K562 (cell line): ENCODE measurements around the gene DIP2B. TPM values are rescaled to one million over a fixed set of nuclear protein-coding genes. Genes with fewer than 3 reads are reported as not detected.

Experiments used
- ATF1 ChIP-seq, 2 experiments: fragments of 450-650 bp in 1 of 2; IDR thresholded peaks; 2 replicates each; pipeline ENCODE4 v1.6.1; 2016; ENCODE audit warnings: missing compliant biosample characterization in 1 of 2, missing genetic modification characterization in 1 of 2
- CAMTA2 ChIP-seq: fragments of 250-450 bp; sonication (Bioruptor Pico); conservative IDR thresholded peaks from 2 replicates; pipeline ENCODE4 v1.5.1; 2022
- CBFA2T3 ChIP-seq: fragments of 450-650 bp; IDR thresholded peaks from 2 replicates; pipeline ENCODE4 v1.6.1; 2017
- CBX1 ChIP-seq: sonication (generic); IDR thresholded peaks from 2 replicates; pipeline ENCODE4 v1.6.1; 2016; ENCODE audit warnings: antibody characterized with exemption, low read depth, mild to moderate bottlenecking
- CHD2 ChIP-seq: IDR thresholded peaks from 2 replicates; pipeline ENCODE4 v1.6.1; 2011; ENCODE audit warnings: low read depth, low read length
- CREB3 ChIP-seq: fragments of 450-650 bp; conservative IDR thresholded peaks from 2 replicates; pipeline ENCODE4 v1.6.1; 2016; ENCODE audit warnings: missing genetic modification characterization, low read depth, mild to moderate bottlenecking, missing compliant biosample characterization, moderate library complexity
- GABPA ChIP-seq: fragments of 200-800 bp; sonication (Bioruptor generic); conservative IDR thresholded peaks from 2 replicates; pipeline ENCODE4 v1.6.1; 2016; ENCODE audit warnings: low read depth, missing genetic modification characterization, missing compliant biosample characterization
- HNRNPL ChIP-seq: fragments of 200-400 bp; formaldehyde crosslinking; IDR thresholded peaks from 2 replicates; pipeline ENCODE4 v1.6.1; 2017; ENCODE audit warnings: low read depth, mild to moderate bottlenecking, low read length
- MCM5 ChIP-seq: fragments of 450-650 bp; IDR thresholded peaks from 2 replicates; pipeline ENCODE4 v1.6.1; 2016; ENCODE audit warnings: low read depth
- MLX ChIP-seq, 2 experiments: fragments of 450-650 bp in 1 of 2; sonication (generic) in 1 of 2; formaldehyde crosslinking; conservative IDR thresholded peaks; 2 replicates each; pipeline versions ENCODE4 v1.4.0 to v1.8.1; 2020 to 2022; ENCODE audit warnings: mild to moderate bottlenecking in 1 of 2, missing genetic modification reagents in 1 of 2
- MYBL2 ChIP-seq, 2 experiments: fragments of 450-650 bp in 1 of 2; sonication (generic) in 1 of 2; formaldehyde crosslinking in 1 of 2; IDR thresholded peaks; 2 replicates each; pipeline versions ENCODE4 v1.6.1 to v1.8.1; 2017 to 2022; ENCODE audit warnings: borderline replicate concordance in 1 of 2, inconsistent platforms in 1 of 2, low read depth in 1 of 2, mild to moderate bottlenecking in 1 of 2, missing genetic modification reagents in 1 of 2, moderate library complexity in 1 of 2
- NFIC ChIP-seq: fragments of 450-650 bp; IDR thresholded peaks from 2 replicates; pipeline ENCODE4 v1.6.1; 2017; ENCODE audit warnings: mild to moderate bottlenecking, inconsistent platforms
- NFXL1 ChIP-seq: fragments of 450-650 bp; formaldehyde crosslinking; IDR thresholded peaks from 2 replicates; pipeline ENCODE4 v1.4.0; 2021; ENCODE audit warnings: mild to moderate bottlenecking
- SLC30A9 ChIP-seq: fragments of 250-450 bp; sonication (Bioruptor Pico); IDR thresholded peaks from 2 replicates; pipeline ENCODE4 v1.8.0; 2022; ENCODE audit warnings: mild to moderate bottlenecking, moderate library complexity
- SMAD1 ChIP-seq: fragments of 150-350 bp; IDR thresholded peaks from 2 replicates; pipeline ENCODE4 v1.6.1; 2014; ENCODE audit warnings: low read length, low read depth; ENCODE audit not compliant: partially characterized antibody
- SMAD2 ChIP-seq: fragments of 150-350 bp; IDR thresholded peaks from 2 replicates; pipeline ENCODE4 v1.6.1; 2014; ENCODE audit warnings: low read depth, mild to moderate bottlenecking, low read length
- TBP ChIP-seq: optimal IDR thresholded peaks from 2 replicates; pipeline ENCODE3; 2011; ENCODE audit warnings: low read depth, low read length, improper control_type of control experiment
- TCF7L2 ChIP-seq: fragments of 150-350 bp; IDR thresholded peaks from 2 replicates; pipeline ENCODE4 v1.6.1; 2016; ENCODE audit warnings: low read depth, mild to moderate bottlenecking, low read length, moderate library complexity
- ZNF324 ChIP-seq: fragments of 250-450 bp; sonication (Bioruptor Pico); IDR thresholded peaks from 2 replicates; pipeline ENCODE4 v1.4.0; 2020; ENCODE audit warnings: mild to moderate bottlenecking
- ZNF41 ChIP-seq: fragments of 250-450 bp; sonication (Bioruptor Pico); conservative IDR thresholded peaks from 2 replicates; pipeline ENCODE4 v1.4.0; 2020; ENCODE audit warnings: mild to moderate bottlenecking
- ZNF586 ChIP-seq: fragments of 450-650 bp; formaldehyde crosslinking; conservative IDR thresholded peaks from 2 replicates; pipeline ENCODE4 v1.4.0; 2020; ENCODE audit warnings: mild to moderate bottlenecking, moderate library complexity
- ZNF699 ChIP-seq: fragments of 250-450 bp; sonication (Bioruptor Pico); IDR thresholded peaks from 2 replicates; pipeline ENCODE4 v1.8.0; 2021; ENCODE audit warnings: mild to moderate bottlenecking, moderate library complexity; ENCODE audit not compliant: insufficient replicate concordance
- polyA plus RNA-seq, 8 experiments: library from polyadenylated mRNA; depleted of rRNA in 4 of 8; stranded (reverse) in 5 of 8; unstranded in 3 of 8; fragments of >200 nt; fragmentation: Nextera tagmentation in 2 of 8; fragmentation: Illumina TruSeq in 1 of 8; extraction: Ambion mirVana in 2 of 8; extraction: Trizol in 1 of 8; gene quantifications; 2 replicates each; pipeline versions ENCODE4 v1.2.1 to v1.2.3, GENCODE V29; 2011 to 2014; ENCODE audit warnings: inconsistent platforms in 1 of 8, missing spikeins in 1 of 8
- total RNA-seq, 7 experiments: library from RNA; depleted of rRNA in 6 of 7; stranded (reverse); fragments of >200 nt in 6 of 7; fragmentation: Illumina TruSeq in 2 of 7; extraction: Trizol in 2 of 7; gene quantifications; 2 replicates each; pipeline versions ENCODE4 v1.2.1 to v1.2.3, GENCODE V29; 2011 to 2021; ENCODE audit warnings: low replicate concordance in 1 of 7
- TF ChIP-seq, protein P1 (sequence below): IDR thresholded peaks from 2 replicates; pipeline ENCODE4 v1.6.1; 2014; ENCODE audit warnings: antibody characterized with exemption
- TF ChIP-seq, protein P2 (sequence below): fragments of 250-450 bp; sonication (Bioruptor Pico); IDR thresholded peaks from 2 replicates; pipeline ENCODE4 v1.8.0; 2022; ENCODE audit warnings: moderate library complexity, mild to moderate bottlenecking, inconsistent platforms
- TF ChIP-seq, protein P3 (sequence below): fragments of 450-650 bp; formaldehyde crosslinking; IDR thresholded peaks from 2 replicates; pipeline ENCODE4 v1.4.0; 2022; ENCODE audit warnings: mild to moderate bottlenecking, moderate library complexity

Gene DIP2B
- total and polyA plus RNA-seq, 9 of the 15 experiments (the other 6 are each of a cell fraction or from before 2014, with no cell fraction given) = 4.6 to 26.1 (median 18.8) TPM

DNA sequence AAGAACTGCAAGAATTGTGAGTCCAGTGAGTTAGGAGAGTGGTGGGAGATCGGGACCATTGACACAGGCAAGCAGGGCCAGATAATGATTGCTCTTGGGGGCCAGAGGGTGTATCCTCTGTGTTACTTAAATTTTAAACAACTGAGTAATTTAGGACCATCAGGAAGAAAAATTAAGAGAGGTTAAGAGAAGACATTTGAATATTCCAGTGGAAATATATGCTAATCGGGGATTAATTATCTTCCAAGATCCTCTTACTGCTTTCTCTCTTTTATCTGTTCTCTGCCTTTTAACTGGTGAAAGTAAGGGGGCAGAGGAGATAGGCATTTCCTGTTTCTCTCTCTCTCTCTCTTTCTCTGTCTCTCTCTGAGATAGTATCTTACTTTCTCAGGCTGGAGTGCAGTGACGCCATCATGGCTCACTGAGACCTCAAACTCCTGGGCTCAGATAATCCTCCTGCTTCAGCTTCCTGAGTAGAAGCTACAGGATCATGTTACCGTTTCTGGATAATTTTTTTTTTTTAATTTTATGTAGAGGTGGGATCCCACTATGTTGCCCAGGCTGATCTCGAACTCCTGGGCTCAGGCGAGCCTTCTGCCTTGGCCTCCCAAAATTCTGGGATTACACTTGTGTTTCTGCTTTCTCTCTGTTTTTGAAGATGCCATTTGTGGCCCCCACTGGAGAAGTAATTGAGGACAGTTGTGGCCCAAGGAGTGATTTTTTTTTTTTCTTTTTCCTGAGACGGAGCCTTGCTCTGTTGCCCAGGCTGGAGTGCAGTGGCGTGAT lies 85.1 kb downstream of the DIP2B start (continued):
- TF ChIP-seq, protein P1, sequence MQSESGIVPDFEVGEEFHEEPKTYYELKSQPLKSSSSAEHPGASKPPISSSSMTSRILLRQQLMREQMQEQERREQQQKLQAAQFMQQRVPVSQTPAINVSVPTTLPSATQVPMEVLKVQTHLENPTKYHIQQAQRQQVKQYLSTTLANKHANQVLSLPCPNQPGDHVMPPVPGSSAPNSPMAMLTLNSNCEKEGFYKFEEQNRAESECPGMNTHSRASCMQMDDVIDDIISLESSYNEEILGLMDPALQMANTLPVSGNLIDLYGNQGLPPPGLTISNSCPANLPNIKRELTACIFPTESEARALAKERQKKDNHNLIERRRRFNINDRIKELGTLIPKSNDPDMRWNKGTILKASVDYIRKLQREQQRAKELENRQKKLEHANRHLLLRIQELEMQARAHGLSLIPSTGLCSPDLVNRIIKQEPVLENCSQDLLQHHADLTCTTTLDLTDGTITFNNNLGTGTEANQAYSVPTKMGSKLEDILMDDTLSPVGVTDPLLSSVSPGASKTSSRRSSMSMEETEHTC = no peak
- no peak for TF ChIP-seq TBP
- no peak for TF ChIP-seq TCF7L2
- TF ChIP-seq MLX (CRISPR knock-in tag; conservative IDR thresholded peaks at IDR 0.05) = no peak
- no peak for TF ChIP-seq SMAD1
- TF ChIP-seq ZNF586 (CRISPR knock-in tag) = no peak
- no peak; the same call in none of the 2 replicates for TF ChIP-seq NFIC
- TF ChIP-seq, protein P2, sequence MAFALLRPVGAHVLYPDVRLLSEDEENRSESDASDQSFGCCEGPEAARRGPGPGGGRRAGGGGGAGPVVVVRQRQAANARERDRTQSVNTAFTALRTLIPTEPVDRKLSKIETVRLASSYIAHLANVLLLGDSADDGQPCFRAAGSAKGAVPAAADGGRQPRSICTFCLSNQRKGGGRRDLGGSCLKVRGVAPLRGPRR = no peak
- TF ChIP-seq ZNF324 (CRISPR knock-in tag) = no peak
- peak; percentile 86 for TF ChIP-seq GABPA
- TF ChIP-seq HNRNPL = no peak
- TF ChIP-seq NFXL1 = no peak
- no peak for TF ChIP-seq SLC30A9
- TF ChIP-seq CAMTA2 (CRISPR knock-in tag) = no peak
- TF ChIP-seq ZNF699 (CRISPR knock-in tag) = no peak
- no peak for TF ChIP-seq SMAD2
- peak; percentile 44; the same call in 1 of the 2 replicates for TF ChIP-seq CREB3 (tag)
- TF ChIP-seq CBX1 = no peak
- no peak for TF ChIP-seq ZNF41 (CRISPR knock-in tag)
- peak; percentile 88 for TF ChIP-seq CBFA2T3
- no peak for TF ChIP-seq ATF1 (CRISPR knock-in tag; IDR thresholded peaks at IDR 0.05)
- peak; percentile 86 for TF ChIP-seq ATF1 (tag; IDR thresholded peaks at IDR 0.05)
- no peak for TF ChIP-seq MYBL2 (IDR thresholded peaks at IDR 0.05; ENCODE audit: low read depth)
- no peak for TF ChIP-seq MYBL2 (CRISPR knock-in tag; IDR thresholded peaks at IDR 0.05; ENCODE audit: borderline replicate concordance)
- no peak for TF ChIP-seq CHD2
- TF ChIP-seq, protein P3, sequence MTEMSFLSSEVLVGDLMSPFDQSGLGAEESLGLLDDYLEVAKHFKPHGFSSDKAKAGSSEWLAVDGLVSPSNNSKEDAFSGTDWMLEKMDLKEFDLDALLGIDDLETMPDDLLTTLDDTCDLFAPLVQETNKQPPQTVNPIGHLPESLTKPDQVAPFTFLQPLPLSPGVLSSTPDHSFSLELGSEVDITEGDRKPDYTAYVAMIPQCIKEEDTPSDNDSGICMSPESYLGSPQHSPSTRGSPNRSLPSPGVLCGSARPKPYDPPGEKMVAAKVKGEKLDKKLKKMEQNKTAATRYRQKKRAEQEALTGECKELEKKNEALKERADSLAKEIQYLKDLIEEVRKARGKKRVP (CRISPR knock-in tag) = no peak
- no peak for TF ChIP-seq MCM5
